PC-3 (cell line): ENCODE results near the gene SH3RF3.

Source experiments
- CTCF ChIP-seq: fragments of 300-600 bp; sonication (generic); conservative IDR thresholded peaks from 2 replicates; pipeline ENCODE4 v1.5.1; 2017; ENCODE audit warnings: antibody characterized with exemption, low read depth, mild to moderate bottlenecking, low read length
- EZH2 ChIP-seq: fragments of 300-600 bp; sonication (generic); IDR thresholded peaks from one replicate; pipeline ENCODE4 v1.6.1; 2017; ENCODE audit warnings: antibody characterized with exemption, mild to moderate bottlenecking, low read length; ENCODE audit not compliant: unreplicated experiment

- TF ChIP-seq CTCF (no peak), EZH2 (no peak)
Measured at GRCh38 chr2:109239720-109240119, 110.7 kb downstream of the SH3RF3 start.
